Kidney epithelial cell (primary cell): ENCODE data around the gene MAP7. TPM values are rescaled to one million over a fixed set of nuclear protein-coding genes. Genes with fewer than 3 reads are reported as not detected.
"Not testable (repeated sequence)": the region's sequence is repeated elsewhere in the genome, so short reads cannot be mapped to it uniquely, and the experiment has no call there.

Source experiments
- DNase-seq: peaks from one replicate; pipeline ENCODE4 v3.0.0-alpha.2; 2010; ENCODE audit warnings: low read depth
- H3K27me3 ChIP-seq: 2 replicates; pipeline ENCODE4 v1.6.0; 2011; ENCODE audit warnings: low read length; ENCODE audit not compliant: control insufficient read depth, insufficient read depth
- H3K36me3 ChIP-seq: 2 replicates; pipeline ENCODE4 v1.5.1; 2011; ENCODE audit warnings: low read length; ENCODE audit not compliant: control insufficient read depth, insufficient read depth
- H3K4me3 ChIP-seq: 2 replicates; pipeline ENCODE4 v1.5.1; 2011; ENCODE audit warnings: low read depth, mild to moderate bottlenecking, control low read depth, low read length
- CTCF ChIP-seq: IDR thresholded peaks from 2 replicates; pipeline ENCODE4 v1.5.1; 2011; ENCODE audit warnings: mild to moderate bottlenecking, moderate library complexity, low read length, control low read depth, inconsistent platforms; ENCODE audit not compliant: insufficient read depth, poor library complexity, severe bottlenecking
- total RNA-seq: library from RNA; depleted of rRNA; stranded (reverse); fragments of >200 nt; gene quantifications from 2 replicates; pipeline ENCODE4 v1.2.3, GENCODE V29; 2015

MAP7 gene
- total RNA-seq, 1 donor from 2014 or later: 17.6 TPM

DNA sequence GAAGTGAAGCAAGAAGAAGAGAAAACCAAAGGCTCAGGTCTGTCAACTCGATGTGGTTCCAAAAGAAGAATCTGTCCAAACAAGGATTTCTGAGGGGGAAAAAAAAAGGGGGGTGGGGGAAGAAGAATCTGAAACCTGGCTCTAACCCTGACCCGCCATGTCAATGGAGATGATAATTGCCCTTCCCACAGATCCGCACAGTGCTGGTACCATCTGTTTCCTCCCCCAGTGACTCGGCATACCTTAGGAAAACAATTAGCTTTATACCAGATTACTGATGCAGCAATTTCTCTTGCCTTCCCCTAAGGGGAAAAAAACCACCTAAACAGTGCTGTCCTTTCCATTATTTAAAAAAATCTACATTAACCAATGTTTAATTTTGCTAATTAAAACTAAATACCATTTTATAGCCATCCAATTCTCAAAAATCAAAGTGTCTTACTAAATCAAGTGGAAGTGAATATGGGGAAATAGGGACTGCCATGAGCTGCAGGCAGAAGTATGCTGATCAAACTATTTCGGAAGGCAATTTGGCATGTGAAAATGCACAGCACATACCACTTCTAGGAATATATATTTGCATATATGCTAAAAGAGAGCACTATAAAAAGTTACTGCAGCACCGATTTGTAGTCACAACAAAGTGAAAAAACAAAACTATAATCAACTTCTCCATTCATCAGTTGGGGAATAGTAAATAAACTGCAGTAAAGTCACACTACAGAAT lies 46.8 kb downstream of the MAP7 start:
- no peaks in the 10 kb centered on the region for H3K36me3 ChIP-seq
- no peaks in the 10 kb centered on the region for H3K27me3 ChIP-seq
- DNase-seq: no peak
- TF ChIP-seq CTCF: no peak
- H3K4me3 ChIP-seq: no peak overlapping the region

DNA sequence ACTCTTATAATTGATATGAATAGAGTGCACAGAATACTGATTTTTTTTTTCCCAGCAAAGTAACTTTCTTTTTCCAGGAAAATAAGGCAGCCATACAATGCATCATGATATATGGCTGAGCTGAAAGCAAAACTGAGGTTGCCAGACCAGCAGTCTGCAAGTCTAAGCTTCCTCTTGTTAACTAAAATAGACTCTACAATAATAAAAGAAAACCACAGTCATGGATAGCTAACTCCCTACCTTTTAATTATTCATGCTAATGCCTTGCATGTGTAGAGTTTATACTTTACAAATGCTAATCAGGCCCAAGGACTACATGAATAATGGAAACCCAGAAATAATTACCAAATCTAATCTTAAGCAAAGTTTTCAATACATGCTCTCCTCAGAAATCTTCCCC lies 47.4 kb downstream of the MAP7 start:
- TF ChIP-seq CTCF: no peak
- H3K4me3 ChIP-seq: no peak overlapping the region
- no peak for DNase-seq
- H3K27me3 ChIP-seq: no peaks in the 10 kb centered on the region
- H3K36me3 ChIP-seq: no peaks in the 10 kb centered on the region

DNA sequence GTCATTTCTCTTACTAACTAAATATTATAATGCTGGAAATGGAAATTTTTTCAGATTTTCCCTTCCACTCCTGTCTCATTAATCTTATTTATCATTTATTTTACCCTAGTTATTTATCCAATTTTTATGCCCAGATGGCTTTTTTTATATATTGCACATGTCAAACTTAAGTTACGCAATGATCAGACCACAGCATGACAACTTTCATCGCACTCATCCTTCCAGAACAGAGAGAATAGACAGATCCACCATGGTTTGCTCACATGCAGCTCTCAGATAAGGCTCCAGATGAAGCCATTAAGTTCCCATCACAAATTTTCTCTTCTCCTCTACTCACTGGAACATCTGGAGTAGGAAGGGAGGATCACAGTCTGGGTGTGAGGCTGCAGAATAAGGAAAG lies 48.7 kb downstream of the MAP7 start:
- H3K27me3 ChIP-seq: no peaks in the 10 kb centered on the region
- TF ChIP-seq CTCF: no peak
- no peak for DNase-seq
- H3K36me3 ChIP-seq: no peaks in the 10 kb centered on the region
- H3K4me3 ChIP-seq: no peak overlapping the region

DNA sequence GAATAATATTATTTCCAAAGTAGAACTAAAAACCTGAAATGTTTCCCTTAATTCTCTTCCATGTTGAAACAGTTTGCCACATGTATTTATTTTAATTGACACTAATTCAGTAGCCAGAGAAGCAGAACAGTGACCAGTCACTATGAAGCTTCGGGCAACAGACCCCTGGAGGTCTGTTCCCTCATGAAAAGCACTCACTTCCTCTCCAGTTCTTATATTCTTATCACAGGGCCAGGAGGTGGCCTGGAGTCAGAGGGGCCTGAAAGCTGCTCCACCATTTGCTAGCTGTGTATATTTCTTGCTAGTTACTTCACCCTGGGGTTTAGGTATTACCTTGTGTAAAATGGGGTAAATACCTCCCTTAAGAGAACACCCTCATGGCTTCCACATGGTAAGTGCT lies 49.1 kb downstream of the MAP7 start:
- Histone ChIP-seq H3K36me3 (no peaks in the 10 kb centered on the region), H3K4me3 (no peak overlapping the region), H3K27me3 (no peaks in the 10 kb centered on the region)
- no peak for DNase-seq
- TF ChIP-seq CTCF: no peak

DNA sequence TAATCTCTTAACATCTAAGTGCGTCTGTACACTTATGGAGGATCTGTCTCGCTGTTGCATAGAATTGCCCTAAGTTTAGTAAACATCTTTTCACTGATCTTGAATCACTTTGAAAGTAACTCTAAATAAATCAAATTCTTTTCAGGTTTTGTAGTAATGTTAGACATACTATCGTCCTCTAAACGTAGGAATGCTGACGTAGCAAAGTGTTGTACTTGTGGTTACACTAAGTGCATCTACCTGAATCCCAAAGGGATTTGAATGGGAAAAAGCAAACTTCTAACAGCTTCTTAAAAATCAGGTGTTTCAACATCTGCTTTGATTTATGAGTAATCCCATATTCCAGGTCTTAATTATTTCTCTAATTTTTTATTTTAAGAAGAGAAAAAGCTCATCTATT lies 49.8 kb downstream of the MAP7 start:
- no peak for TF ChIP-seq CTCF
- H3K27me3 ChIP-seq: no peaks in the 10 kb centered on the region
- no peaks in the 10 kb centered on the region for H3K36me3 ChIP-seq
- H3K4me3 ChIP-seq: no peak overlapping the region
- no peak for DNase-seq

DNA sequence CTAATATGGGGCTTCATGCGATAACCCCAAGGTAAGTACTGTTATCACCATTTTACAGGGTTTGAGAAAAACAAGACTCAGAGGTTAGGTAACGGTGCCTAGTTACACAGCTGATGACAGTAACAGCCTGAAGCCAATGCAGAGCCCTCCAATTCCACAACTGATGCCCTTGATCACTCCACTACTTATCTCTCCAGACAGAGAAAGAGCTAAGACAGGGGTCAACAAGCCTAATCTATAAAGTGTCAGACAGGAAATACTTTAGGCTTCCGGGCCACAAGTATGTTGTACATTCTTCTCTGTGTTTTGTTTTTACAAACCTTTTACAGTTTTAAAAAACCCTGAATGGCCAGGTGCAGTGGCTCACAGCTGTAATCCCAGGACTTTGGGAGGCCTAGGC lies 50.9 kb downstream of the MAP7 start:
- no peak overlapping the region for H3K4me3 ChIP-seq
- no peak for DNase-seq
- no peaks in the 10 kb centered on the region for H3K27me3 ChIP-seq
- no peaks in the 10 kb centered on the region for H3K36me3 ChIP-seq
- TF ChIP-seq CTCF: no peak

- H3K36me3 ChIP-seq, DNase-seq, H3K4me3 ChIP-seq, H3K27me3 ChIP-seq: not testable (repeated sequence)
These were observed 53.8 kb downstream of the MAP7 start for GRCh38 chr6:136496449-136496848.
